GM12891 (cell line): Measurements from ENCODE around the gene DDI1.

Source experiments
- DNase-seq: peaks from one replicate; pipeline ENCODE4 v3.0.0; 2011; ENCODE audit warnings: low spot score; ENCODE audit not compliant: insufficient read length
- FAIRE-seq: peaks from 2 replicates; lab custom pipeline; 2011; peaks lifted over from hg19 to GRCh38; lab: Jason Lieb, UNC
- PAX5 ChIP-seq: IDR thresholded peaks from 2 replicates; pipeline ENCODE4 v1.6.1; 2011; ENCODE audit warnings: low read length, moderate library complexity, mild to moderate bottlenecking; ENCODE audit not compliant: insufficient read depth, severe bottlenecking
- POLR2A ChIP-seq: IDR thresholded peaks from 2 replicates; pipeline ENCODE4 v1.6.1; 2011; ENCODE audit warnings: low read depth, low read length, control low read depth
- POLR2AphosphoS5 ChIP-seq: IDR thresholded peaks from 2 replicates; pipeline ENCODE4 v1.6.1; 2011; ENCODE audit warnings: low read depth, low read length, control low read depth
- POU2F2 ChIP-seq: IDR thresholded peaks from 2 replicates; pipeline ENCODE4 v1.6.1; 2011; ENCODE audit warnings: low read depth, mild to moderate bottlenecking, control low read depth, low read length, moderate library complexity
- SPI1 ChIP-seq: IDR thresholded peaks from 2 replicates; pipeline ENCODE4 v1.6.1; 2011; ENCODE audit warnings: low read depth, low read length, control low read depth
- TAF1 ChIP-seq: IDR thresholded peaks from 2 replicates; pipeline ENCODE4 v1.6.1; 2011; ENCODE audit warnings: low read depth, low read length, control low read depth

DDI1 gene

GRCh38 chr11:104078245-104078644 lies 41.8 kb downstream of the DDI1 start:
- TF ChIP-seq POLR2AphosphoS5: no peak
- TF ChIP-seq POU2F2: no peak
- TF ChIP-seq TAF1: no peak
- no peak for TF ChIP-seq POLR2A
- TF ChIP-seq PAX5: no peak
- TF ChIP-seq SPI1: no peak
- no peak for FAIRE-seq
- no peak for DNase-seq

GRCh38 chr11:104078995-104079394 lies 42.6 kb downstream of the DDI1 start:
- TF ChIP-seq TAF1: no peak
- TF ChIP-seq POU2F2: no peak
- no peak for TF ChIP-seq PAX5
- TF ChIP-seq SPI1: no peak
- no peak for TF ChIP-seq POLR2AphosphoS5
- TF ChIP-seq POLR2A: no peak
- no peak for DNase-seq
- no peak for FAIRE-seq

GRCh38 chr11:104086621-104087020 lies 50.2 kb downstream of the DDI1 start:
- DNase-seq (no peak), FAIRE-seq (no peak)
- no peak for TF ChIP-seq POLR2AphosphoS5
- no peak for TF ChIP-seq SPI1
- no peak for TF ChIP-seq PAX5
- no peak for TF ChIP-seq TAF1
- TF ChIP-seq POU2F2: no peak
- TF ChIP-seq POLR2A: no peak
